Loucy (cell line): ENCODE results near the gene SETD2.

Experiments
- CTCF ChIP-seq: fragments of 200-600 bp; sonication (generic); conservative IDR thresholded peaks from 2 replicates; pipeline ENCODE4 v1.5.1; 2014; ENCODE audit warnings: mild to moderate bottlenecking, antibody characterized with exemption, low read length
- EZH2phosphoT487 ChIP-seq: fragments of 200-600 bp; IDR thresholded peaks from 2 replicates; pipeline ENCODE4 v1.6.1; 2018; ENCODE audit warnings: antibody characterized with exemption, mild to moderate bottlenecking, moderate library complexity, borderline replicate concordance

- no peak for TF ChIP-seq CTCF
- no peak for TF ChIP-seq EZH2phosphoT487
These were observed 155.1 kb downstream of the SETD2 start for GRCh38 chr3:47008851-47009224.
